ENCODE measurements around the gene IDS. TPM values are rescaled to one million over a fixed set of nuclear protein-coding genes. Genes with fewer than 3 reads are reported as not detected.
A peak's percentile ranks its signal among the peaks of the same experiment; 100 is the strongest.
"Not testable (repeated sequence)": the region's sequence is repeated elsewhere in the genome, so short reads cannot be mapped to it uniquely, and the experiment has no call there.

The IDS gene
- total and polyA plus RNA-seq, 5 donors from 2014 or later = 116 to 287 (median 139) TPM

- DNase-seq (no peak), ATAC-seq (ENCODE audit: low read depth in 2 of 2) (no peak)
- Histone ChIP-seq H3K4me1 (ENCODE audit: control insufficient read depth, insufficient read depth, low read length, poor library complexity, severe bottlenecking) (peaks cover 14% of the 10 kb centered on the region), H3K27me3 (ENCODE audit: control insufficient read depth, insufficient read depth, low read length) (no peaks in the 10 kb centered on the region), H3K9me3 (ENCODE audit: control insufficient read depth in 2 of 2, low read length in 2 of 2) (no peaks in the 10 kb centered on the region), H3K4me3 (ENCODE audit: low read depth, low read length) (no peak overlapping the region), H3K27ac (ENCODE audit: insufficient read depth, low read length, poor library complexity, severe bottlenecking) (no peak overlapping the region), H3K36me3 (ENCODE audit: control insufficient read depth, insufficient read depth, low read length) (peaks cover 88% of the 10 kb centered on the region)
- Mint-ChIP-seq H3K27me3 (no peaks in the 10 kb centered on the region), H3K4me3 (peak overlapping the region in 2 of 4 donors; percentile 21 to 48), H3K27ac (no peak overlapping the region), H3K9me3 (peaks cover 0 to 3% (median 0%) of the 10 kb centered on the region in 7 donors), H3K4me1 (peaks cover 5 to 28% (median 13%) of the 10 kb centered on the region in 4 donors), H3K36me3 (peaks cover 21% of the 10 kb centered on the region)
These were observed 8.1 kb downstream of the IDS start for GRCh38 chrX:149497054-149497453.

GRCh38 chrX:149495573-149496071 lies 9.5 kb downstream of the IDS start:
- no peak overlapping the region for H3K4me3 ChIP-seq (ENCODE audit: low read depth, low read length)
- H3K9me3 ChIP-seq (ENCODE audit: control insufficient read depth in 2 of 2, low read length in 2 of 2) = no peaks in the 10 kb centered on the region
- ATAC-seq (ENCODE audit: low read depth in 2 of 2) = no peak
- Mint-ChIP-seq H3K36me3 (peaks cover 23% of the 10 kb centered on the region), H3K9me3 (no peaks in the 10 kb centered on the region), H3K27me3 (no peaks in the 10 kb centered on the region), H3K4me3 (no peak overlapping the region), H3K4me1 (peaks cover 0 to 19% (median 8%) of the 10 kb centered on the region in 4 donors), H3K27ac (no peak overlapping the region)
- H3K36me3 ChIP-seq (ENCODE audit: control insufficient read depth, insufficient read depth, low read length) = peaks cover 89% of the 10 kb centered on the region
- H3K27ac ChIP-seq (ENCODE audit: insufficient read depth, low read length, poor library complexity, severe bottlenecking) = no peak overlapping the region
- peaks cover 3% of the 10 kb centered on the region for H3K4me1 ChIP-seq (ENCODE audit: control insufficient read depth, insufficient read depth, low read length, poor library complexity, severe bottlenecking)
- no peaks in the 10 kb centered on the region for H3K27me3 ChIP-seq (ENCODE audit: control insufficient read depth, insufficient read depth, low read length)
- no peak for DNase-seq

GRCh38 chrX:149494844-149495565 lies 10.1 kb downstream of the IDS start:
- no peak overlapping the region for H3K27ac Mint-ChIP-seq
- H3K9me3 ChIP-seq (ENCODE audit: control insufficient read depth in 2 of 2, low read length in 2 of 2) = no peaks in the 10 kb centered on the region

GRCh38 chrX:149493567-149494562 lies 11.2 kb downstream of the IDS start:
- no peaks in the 10 kb centered on the region for H3K4me1 ChIP-seq (ENCODE audit: control insufficient read depth, insufficient read depth, low read length, poor library complexity, severe bottlenecking)
- H3K4me3 ChIP-seq (ENCODE audit: low read depth, low read length) = no peak overlapping the region
- H3K27me3 Mint-ChIP-seq = no peaks in the 10 kb centered on the region
- peaks cover 0 to 6% (median 3%) of the 10 kb centered on the region in 4 donors for H3K4me1 Mint-ChIP-seq
- H3K9me3 ChIP-seq (ENCODE audit: control insufficient read depth in 2 of 2, low read length in 2 of 2) = no peaks in the 10 kb centered on the region
- H3K36me3 ChIP-seq (ENCODE audit: control insufficient read depth, insufficient read depth, low read length) = peaks cover 94% of the 10 kb centered on the region
- H3K27ac ChIP-seq (ENCODE audit: insufficient read depth, low read length, poor library complexity, severe bottlenecking) = no peak overlapping the region
- ATAC-seq (ENCODE audit: low read depth in 2 of 2) (no peak), DNase-seq (no peak)
- H3K27me3 ChIP-seq (ENCODE audit: control insufficient read depth, insufficient read depth, low read length) = no peaks in the 10 kb centered on the region
- no peak overlapping the region for H3K4me3 Mint-ChIP-seq
- peaks cover 0 to 1% (median 0%) of the 10 kb centered on the region in 7 donors for H3K9me3 Mint-ChIP-seq
- H3K27ac Mint-ChIP-seq = no peak overlapping the region
- peaks cover 22% of the 10 kb centered on the region for H3K36me3 Mint-ChIP-seq

More at GRCh38 chrX:149494844-149495565, 10.1 kb downstream of the IDS start:
- Histone ChIP-seq H3K27ac (ENCODE audit: insufficient read depth, low read length, poor library complexity, severe bottlenecking) (no peak overlapping the region), H3K4me3 (ENCODE audit: low read depth, low read length) (no peak overlapping the region), H3K4me1 (ENCODE audit: control insufficient read depth, insufficient read depth, low read length, poor library complexity, severe bottlenecking) (peaks cover 3% of the 10 kb centered on the region), H3K27me3 (ENCODE audit: control insufficient read depth, insufficient read depth, low read length) (no peaks in the 10 kb centered on the region), H3K36me3 (ENCODE audit: control insufficient read depth, insufficient read depth, low read length) (peaks cover 90% of the 10 kb centered on the region)
- no peak for DNase-seq
- Mint-ChIP-seq H3K27me3 (no peaks in the 10 kb centered on the region), H3K4me1 (peaks cover 0 to 13% (median 4%) of the 10 kb centered on the region in 4 donors), H3K4me3 (no peak overlapping the region), H3K36me3 (peaks cover 18% of the 10 kb centered on the region), H3K9me3 (peaks cover 0 to 1% (median 0%) of the 10 kb centered on the region in 7 donors)
- no peak for ATAC-seq (ENCODE audit: low read depth in 2 of 2)

GRCh38 chrX:149491812-149492211 lies 13.3 kb downstream of the IDS start:
- peaks cover 84% of the 10 kb centered on the region for H3K36me3 ChIP-seq (ENCODE audit: control insufficient read depth, insufficient read depth, low read length)
- H3K9me3 ChIP-seq (ENCODE audit: control insufficient read depth in 2 of 2, low read length in 2 of 2) = no peaks in the 10 kb centered on the region
- H3K4me3 ChIP-seq (ENCODE audit: low read depth, low read length) = no peak overlapping the region
- H3K4me1 ChIP-seq (ENCODE audit: control insufficient read depth, insufficient read depth, low read length, poor library complexity, severe bottlenecking) = no peaks in the 10 kb centered on the region
- Mint-ChIP-seq H3K36me3 (peaks cover 16% of the 10 kb centered on the region), H3K4me3 (no peak overlapping the region), H3K27me3 (no peaks in the 10 kb centered on the region), H3K27ac (no peak overlapping the region), H3K9me3 (peaks cover 0 to 1% (median 0%) of the 10 kb centered on the region in 7 donors), H3K4me1 (peaks cover 0 to 11% (median 3%) of the 10 kb centered on the region in 4 donors)
- ATAC-seq (ENCODE audit: low read depth in 2 of 2) = no peak
- no peaks in the 10 kb centered on the region for H3K27me3 ChIP-seq (ENCODE audit: control insufficient read depth, insufficient read depth, low read length)
- no peak for DNase-seq
- no peak overlapping the region for H3K27ac ChIP-seq (ENCODE audit: insufficient read depth, low read length, poor library complexity, severe bottlenecking)

- peaks cover 0 to 9% (median 2%) of the 10 kb centered on the region in 4 donors for H3K4me1 Mint-ChIP-seq
- H3K9me3 ChIP-seq (ENCODE audit: control insufficient read depth in 2 of 2, low read length in 2 of 2) = no peaks in the 10 kb centered on the region
- H3K27me3 Mint-ChIP-seq = no peaks in the 10 kb centered on the region
- peaks cover 0 to 1% (median 0%) of the 10 kb centered on the region in 7 donors for H3K9me3 Mint-ChIP-seq
- no peak overlapping the region for H3K27ac ChIP-seq (ENCODE audit: insufficient read depth, low read length, poor library complexity, severe bottlenecking)
- no peak overlapping the region for H3K27ac Mint-ChIP-seq
- peaks cover 84% of the 10 kb centered on the region for H3K36me3 ChIP-seq (ENCODE audit: control insufficient read depth, insufficient read depth, low read length)
- DNase-seq = no peak
- no peaks in the 10 kb centered on the region for H3K27me3 ChIP-seq (ENCODE audit: control insufficient read depth, insufficient read depth, low read length)
- peaks cover 19% of the 10 kb centered on the region for H3K36me3 Mint-ChIP-seq
- H3K4me3 Mint-ChIP-seq = peak overlapping the region in 1 of 4 donors; percentile 50
- H3K4me3 ChIP-seq (ENCODE audit: low read depth, low read length) = no peak overlapping the region
- H3K4me1 ChIP-seq (ENCODE audit: control insufficient read depth, insufficient read depth, low read length, poor library complexity, severe bottlenecking) = no peaks in the 10 kb centered on the region
- ATAC-seq (ENCODE audit: low read depth in 2 of 2) = no peak
These were observed 15.0 kb downstream of the IDS start for GRCh38 chrX:149490100-149490499.

GRCh38 chrX:149488411-149489052 lies 16.6 kb downstream of the IDS start:
- DNase-seq; H3K27me3 Mint-ChIP-seq; H3K27ac Mint-ChIP-seq; H3K27me3 ChIP-seq (ENCODE audit: control insufficient read depth, insufficient read depth, low read length); H3K4me3 Mint-ChIP-seq; H3K27ac ChIP-seq (ENCODE audit: insufficient read depth, low read length, poor library complexity, severe bottlenecking); H3K9me3 ChIP-seq (ENCODE audit: control insufficient read depth in 2 of 2, low read length in 2 of 2); H3K9me3 Mint-ChIP-seq; H3K4me1 ChIP-seq (ENCODE audit: control insufficient read depth, insufficient read depth, low read length, poor library complexity, severe bottlenecking); H3K4me3 ChIP-seq (ENCODE audit: low read depth, low read length); H3K4me1 Mint-ChIP-seq; ATAC-seq (ENCODE audit: low read depth in 2 of 2): not testable (repeated sequence)
- H3K36me3 ChIP-seq (ENCODE audit: control insufficient read depth, insufficient read depth, low read length) = peaks cover 80% of the 10 kb centered on the region
- peaks cover 22% of the 10 kb centered on the region for H3K36me3 Mint-ChIP-seq

Data from CD4-positive, CD25-positive, alpha-beta regulatory T cell (primary cell).